Activated CD8-positive, alpha-beta memory T cell treated with anti-CD3 and anti-CD28 coated beads, Interleukin-2, amount 50 U/mL, for 48 hours (primary cell): ENCODE results near the gene ZACN.

Experiments
- DNase-seq: peaks from one replicate; pipeline ENCODE4 v3.0.0-alpha.2; 2020

The ZACN gene

DNA sequence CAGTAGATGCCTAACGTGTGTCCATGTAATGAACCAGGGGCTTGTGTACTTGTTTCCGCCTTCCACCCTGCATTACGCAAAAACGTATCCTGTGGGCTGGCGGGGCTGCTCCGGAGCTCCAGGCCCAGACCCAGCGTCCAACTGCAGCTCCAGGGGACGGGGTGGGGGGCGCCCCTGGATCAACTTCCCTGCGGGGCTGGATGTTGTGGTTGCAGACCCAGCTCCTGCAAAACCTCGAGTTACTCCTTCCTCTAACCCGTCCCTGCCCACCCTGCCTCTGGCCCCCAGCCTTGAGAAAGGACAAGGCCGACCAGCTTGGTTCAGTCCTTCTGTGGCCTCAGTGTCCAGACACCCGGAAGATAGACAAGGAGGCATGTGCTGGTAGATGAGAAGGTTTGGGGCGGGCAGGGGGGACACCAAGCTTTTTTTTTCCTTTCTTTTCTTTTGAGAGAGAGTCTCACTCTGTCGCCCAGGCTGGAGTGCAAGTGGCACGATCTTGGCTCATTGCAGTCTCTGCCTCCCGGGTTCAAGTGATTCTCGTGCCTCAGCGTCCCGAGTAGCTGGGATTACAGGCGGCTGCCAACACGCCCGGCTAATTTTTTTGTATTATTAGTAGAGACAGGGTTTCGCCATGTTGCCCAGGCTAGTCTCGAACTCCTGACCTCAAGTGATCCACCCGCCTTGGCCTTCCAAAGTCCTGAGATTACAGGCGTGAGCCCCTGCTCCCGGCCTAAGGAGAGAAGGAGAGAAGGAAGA, 25.3 kb downstream of the ZACN start:
- no peak for DNase-seq

DNA sequence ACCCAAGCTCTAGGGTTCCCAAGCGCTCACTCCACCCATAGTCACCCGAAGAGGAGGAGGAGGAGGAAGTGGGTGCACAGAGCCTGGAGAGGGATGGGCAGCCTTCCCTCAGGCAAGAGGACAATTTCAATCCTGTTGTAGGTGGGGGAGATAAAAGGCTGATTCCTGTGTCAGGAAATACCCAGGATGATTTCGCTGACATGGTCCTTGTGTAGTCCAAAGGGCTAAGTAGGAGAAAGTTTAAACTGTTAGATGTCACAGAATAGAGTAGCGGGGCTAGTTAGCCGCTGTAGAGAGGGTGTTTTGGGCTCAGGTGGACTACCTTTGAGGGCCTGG, 25.9 kb downstream of the ZACN start:
- no peak for DNase-seq

DNA sequence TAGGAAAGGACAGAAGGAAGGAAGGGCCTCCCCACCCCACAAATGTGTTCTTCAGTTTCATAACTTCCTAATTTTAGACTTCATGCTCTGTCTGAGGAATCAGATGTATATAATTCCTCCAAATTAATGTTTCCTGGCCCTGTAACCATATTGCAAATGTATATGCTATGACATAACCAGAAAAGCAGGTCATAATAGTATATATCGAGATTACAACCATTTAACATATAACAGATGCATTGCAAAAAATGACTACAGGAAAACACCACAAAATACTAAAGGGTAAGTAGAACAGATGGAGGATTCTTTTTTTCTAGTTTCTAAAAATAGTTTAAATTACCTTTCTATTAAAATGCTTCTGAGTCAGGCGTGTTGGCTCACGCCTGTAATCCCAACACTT, 27.7 kb downstream of the ZACN start:
- no peak for DNase-seq

DNA sequence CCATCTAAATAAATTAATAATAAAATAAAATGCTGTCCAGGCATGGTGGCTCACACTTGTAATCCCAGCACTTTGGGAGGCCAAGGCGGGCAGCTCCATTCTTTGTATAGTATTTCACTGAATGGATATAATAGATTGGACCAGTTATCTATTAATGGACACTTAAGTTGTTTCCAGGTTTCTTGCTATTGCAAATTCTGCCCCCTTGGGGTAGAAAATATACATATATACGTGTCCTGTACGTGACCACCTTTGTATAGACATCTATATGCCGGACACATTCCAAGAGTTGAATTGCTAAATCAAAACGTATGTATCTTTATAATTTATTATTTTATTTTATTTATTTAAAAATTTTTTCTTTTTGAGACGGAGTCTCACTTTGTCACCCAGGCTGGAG, 28.5 kb downstream of the ZACN start:
- no peak for DNase-seq

DNA sequence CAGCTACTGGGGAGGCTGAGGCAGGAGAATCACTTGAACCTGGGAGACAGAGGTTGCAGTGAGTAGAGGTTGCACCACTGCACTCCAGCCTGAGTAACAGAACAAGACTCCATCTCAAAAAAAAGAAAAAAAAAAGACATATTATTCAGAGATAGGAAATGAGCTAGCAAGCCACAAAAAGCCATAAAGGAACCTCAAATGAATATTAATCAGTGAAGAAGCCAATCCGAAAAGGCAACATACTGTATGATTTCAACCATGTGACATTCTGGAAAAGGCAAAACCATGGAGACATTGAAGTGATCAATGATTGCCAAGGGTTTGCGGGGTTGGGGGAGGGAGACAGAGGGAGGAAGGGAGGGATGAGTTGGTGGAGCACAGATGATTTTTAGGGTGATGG, 33.0 kb downstream of the ZACN start:
- no peak for DNase-seq

DNA sequence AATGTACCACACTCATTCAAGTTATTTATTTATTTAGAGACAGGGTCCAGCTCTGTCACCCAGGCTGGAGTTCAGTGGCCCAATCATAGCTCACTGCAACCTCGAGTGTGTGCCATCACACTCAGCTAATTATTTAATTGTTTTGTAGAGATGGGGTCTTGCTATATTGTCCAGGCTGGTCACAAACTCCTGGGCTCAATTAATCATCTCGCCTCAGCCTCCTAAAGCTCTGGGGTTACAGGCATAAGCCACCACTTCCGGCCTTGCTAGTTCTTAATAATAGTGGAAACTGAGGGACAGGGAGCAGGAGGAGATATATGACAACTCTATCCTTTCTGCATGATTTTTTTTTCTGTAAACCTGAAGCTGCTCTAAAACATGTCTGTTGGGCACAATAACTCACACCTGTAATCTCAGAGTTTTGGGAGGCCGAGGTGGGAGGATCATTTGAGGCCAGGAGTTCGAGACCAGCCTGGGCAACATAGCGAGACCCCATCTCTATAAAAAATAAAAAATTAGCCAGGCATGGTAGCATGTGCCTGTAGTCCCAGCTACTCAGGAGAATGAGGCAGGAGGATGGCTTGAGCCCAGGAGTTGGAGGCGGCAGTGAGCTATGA, 36.3 kb downstream of the ZACN start:
- no peak for DNase-seq

DNA sequence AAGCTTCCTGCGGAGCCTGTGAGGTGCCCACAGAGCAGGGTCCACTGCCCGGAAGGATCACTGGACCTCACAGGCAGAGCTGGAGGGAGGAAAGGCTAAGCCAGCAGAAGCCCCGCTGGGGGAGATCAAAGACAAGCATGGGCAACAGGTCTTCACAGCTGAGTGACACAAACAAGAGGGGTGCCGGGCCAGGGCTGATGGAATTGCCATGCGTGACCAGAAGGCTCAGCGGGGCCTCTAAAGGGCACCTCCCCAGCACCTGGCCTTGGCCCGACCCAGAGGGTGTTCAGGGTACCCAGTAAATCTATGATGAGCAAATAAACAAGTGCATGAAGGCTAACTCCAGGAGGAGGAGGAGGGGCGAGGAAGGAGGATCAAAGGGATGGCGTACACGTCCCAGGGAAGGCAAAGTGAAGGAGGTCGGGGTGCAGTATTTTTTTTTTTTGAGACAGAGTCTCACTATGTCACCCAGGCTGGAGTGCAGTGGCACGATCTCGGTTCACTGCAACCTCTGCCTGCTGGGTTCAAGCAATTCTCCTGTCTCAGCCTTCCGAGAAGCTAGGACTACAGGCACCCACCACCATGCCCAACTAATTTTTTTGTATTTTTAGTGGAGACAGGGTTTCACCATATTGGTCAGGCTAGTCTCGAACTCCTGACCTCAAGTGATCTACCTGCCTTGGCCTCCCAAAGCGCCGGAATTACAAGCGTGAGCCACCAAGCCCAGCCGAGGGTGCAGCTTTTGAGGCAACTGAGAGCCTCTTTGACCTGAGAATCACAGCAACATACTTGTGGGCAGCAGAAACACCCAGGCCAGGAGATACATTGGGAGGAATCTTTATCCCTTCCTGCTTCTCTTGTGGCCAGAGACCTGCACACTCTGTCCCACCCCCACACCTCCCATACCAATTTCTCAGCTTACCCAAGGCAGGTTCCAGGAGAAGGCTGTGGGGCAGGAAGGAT, 40.7 kb downstream of the ZACN start:
- DNase-seq: no peak

DNA sequence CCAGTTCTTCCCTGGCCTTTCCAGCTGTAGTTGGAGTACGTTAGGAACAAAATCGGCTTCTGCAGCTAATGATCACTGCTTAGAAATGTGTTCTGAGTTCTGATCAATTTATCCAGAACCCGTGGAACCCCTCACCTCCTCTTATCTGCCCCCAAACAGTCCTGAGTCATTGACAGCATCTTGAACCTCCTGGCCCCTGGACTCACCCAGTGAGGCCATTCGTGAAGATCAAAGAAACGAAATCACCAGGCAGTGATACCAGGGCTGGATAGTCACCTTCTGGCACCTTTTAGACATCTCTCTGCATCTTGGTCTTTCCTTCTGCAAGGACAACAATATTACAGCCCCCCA, 41.7 kb downstream of the ZACN start:
- DNase-seq: no peak

DNA sequence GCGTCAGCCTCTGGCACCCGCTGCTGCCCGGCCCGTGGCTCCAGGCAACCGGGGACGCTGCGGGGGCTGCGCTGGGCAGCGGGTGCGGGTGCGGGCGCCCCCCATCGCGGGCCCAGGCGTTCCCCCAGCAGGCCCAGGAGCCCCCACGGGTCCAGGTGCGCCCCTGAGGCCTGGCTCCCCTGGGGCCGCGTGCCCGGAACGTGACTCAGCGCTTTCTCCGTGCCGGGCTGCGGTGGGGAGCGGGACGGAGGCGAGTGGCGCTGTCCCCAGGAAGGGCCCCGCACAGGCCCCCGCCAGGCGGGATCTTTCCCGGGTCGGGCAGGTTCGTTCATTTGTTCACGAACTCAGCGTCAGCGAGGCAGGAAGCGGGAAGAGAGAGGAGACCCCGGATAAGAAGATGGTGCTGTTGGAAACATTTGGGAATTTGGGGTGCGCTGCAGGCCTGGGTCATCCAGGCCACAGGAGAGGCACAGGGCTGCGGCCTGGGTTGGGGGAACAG, 43.0 kb downstream of the ZACN start:
- DNase-seq: no peak

DNA sequence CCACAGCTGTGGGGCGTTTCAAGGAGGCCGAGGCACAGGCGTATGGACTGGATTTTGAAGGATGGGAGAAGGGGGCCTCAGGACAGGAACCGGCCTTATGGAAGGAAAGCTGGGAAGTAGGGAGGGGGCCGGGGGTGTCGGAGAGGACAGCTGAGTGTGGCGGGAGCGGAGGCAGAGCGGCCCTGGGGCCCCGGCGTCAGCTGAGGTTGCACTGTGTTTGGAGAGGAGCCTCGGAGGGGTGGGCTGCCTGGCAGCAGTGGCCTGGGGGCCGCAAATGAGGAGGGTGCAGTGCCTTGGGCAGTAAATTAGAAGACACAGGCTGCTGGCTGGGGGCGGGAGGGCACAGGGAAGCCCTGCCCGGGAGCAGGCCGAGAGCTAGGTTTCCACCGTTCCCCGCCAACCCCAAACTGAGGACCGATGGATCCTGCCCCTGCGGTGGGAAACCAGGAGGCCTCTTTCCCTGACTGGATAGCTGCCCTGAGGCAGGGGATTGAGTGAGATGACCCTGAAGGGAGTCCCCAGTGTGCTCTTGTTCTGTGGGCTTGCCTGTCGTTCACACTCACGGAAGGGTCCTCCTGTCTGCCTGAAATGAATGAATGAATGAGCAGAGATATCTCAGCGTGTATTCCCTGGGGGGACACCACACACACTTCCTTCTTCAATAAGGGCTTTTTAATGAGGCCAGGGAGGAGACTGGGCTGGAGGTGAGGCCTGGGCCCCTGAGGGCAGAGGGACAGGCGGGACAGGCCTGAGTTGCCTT, 43.6 kb downstream of the ZACN start:
- no peak for DNase-seq

DNA sequence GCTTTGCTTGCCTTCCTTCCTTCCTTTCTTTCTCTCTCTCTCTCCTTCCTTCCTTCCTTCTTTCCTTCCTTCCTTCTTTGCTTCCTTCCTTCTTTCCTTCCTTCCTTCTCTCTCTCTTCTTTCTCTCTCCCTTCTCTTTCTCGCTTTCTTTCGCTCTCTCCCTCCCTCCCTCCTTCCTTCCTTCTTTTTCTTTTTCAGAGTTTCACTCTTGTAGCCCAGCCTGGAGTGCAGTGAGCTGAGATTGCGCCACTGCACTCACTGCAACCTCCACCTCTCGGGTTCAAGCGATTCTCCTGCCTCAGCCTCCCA, 44.2 kb downstream of the ZACN start:
- no peak for DNase-seq

DNA sequence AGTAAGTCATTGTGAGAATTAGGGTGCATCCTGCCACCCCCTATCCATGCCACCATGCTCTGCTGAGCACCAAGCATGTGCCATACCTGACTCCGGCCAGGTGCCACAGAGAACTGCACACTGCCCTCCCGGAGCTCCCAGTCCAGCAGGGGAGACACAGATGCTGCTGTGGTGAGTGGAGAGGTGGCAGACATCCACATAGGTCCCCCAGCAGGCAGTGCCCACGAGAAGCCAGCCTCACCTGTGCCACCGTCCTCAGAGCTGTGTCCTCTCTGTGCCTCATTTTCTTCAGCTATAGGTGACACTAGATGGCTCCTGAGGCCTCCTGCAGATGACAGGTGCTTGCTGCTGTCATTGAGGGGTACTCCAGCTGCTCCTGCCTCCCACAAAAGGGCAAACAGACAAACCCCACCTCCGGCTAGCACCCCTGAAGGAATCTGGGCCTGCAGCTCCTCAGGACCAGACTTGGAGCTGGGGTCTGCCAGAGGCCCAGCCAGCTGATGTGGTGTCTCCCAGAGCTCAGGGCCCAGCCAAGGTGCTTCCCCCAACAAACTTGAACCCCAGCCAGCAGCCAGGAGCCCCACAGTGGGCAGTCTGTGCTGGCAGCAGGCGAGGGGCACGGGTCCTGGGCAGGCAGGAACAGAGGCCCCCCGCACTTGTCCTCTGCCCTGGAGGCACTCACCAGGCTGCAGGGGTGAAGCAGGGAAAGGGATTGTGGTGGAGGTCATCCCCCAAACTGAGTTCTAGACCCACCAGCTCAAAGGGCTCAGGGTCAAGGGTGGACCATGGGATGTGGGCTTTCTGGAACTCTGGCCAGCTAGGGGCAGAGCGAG, 45.0 kb downstream of the ZACN start:
- no peak for DNase-seq

DNA sequence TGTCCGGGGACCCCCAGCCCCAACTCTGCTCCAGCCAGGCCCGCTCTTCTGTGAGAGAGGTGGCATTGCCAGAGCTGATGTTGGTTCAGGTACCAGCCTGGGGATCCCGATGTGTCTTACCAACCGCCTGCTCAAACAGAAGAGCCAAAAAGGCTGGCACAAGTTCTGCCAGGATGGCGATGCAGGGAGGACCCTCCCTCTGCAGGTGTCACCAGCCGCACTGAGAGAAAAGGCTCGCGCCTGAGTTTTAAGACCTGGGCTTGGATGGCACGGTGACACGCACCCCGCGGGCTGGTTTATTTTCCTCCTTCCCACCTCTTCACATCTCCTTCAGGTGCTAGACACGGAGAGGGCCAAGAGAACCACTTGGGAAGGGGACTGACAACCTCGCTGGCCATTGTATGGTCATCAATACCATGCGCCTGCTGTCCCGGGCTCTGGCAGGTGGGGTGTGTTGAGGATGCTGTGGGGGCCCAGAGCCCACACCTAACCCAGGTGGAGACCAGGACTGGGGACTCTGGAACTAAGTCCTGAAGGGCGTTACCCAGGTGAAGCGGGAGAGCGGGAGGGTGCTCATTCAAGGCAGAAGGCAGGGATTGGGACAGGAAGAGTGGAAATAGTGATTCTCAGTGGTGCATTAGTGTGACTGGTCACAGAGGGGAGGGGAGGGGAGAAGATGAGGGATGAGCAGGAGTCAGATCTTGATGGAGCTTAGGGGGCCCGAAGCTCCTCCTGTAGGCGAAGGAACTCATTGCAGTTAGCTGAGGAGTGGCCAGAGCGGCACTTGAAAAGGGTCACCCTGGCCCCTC, 45.8 kb downstream of the ZACN start:
- no peak for DNase-seq

DNA sequence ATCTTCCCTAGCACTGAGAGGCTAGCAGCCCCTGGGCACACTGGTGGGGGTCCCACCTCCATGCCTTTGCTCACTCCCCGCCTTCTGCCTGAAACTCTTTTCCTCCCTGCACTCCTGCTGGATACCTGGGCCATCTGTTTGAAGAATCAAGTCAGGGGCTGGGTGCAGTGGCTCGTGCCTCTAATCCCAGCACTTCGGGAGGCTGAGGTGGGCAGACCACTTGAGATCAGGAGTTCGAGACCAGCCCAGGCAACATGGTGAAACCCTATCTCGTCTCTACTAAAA, 46.4 kb downstream of the ZACN start:
- DNase-seq: no peak

DNA sequence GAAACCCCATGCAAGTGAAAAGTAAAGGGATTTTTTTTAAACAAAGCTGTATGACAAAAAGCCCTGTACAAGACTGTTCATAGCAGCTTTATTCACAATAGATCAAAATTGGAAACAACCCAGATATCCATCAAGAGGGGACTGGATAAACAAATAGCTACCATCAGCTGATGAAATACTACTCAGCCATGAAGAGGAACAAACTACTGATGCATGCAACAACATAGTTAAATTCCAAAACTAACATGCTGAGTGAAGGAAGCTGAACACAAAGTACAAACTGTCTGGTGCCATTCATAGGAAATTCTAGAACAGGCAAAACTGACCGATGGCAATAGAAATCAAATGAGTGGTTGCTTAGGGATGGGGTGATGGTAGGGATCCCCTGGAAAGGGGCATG, 46.9 kb downstream of the ZACN start:
- DNase-seq: no peak

DNA sequence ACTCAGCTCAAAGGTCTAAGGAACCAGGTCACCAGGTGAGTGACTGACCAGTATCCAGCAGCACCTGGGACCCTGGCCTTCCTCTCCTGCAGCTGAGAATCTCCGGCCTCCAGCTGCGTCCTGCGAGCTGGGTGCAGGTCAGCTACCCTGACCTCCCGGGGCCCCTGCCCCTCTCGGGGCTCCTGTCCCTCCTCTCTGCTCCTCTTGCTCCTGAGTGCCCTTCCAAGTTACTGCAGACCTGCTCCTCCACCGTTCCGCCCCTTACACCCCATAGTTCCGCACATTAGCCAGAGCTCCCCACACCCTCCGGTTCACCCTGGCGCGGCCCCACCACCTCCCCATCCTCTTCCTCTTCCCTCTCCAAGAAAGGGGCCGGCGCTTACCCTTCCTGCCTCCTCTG, 51.5 kb downstream of the ZACN start:
- no peak for DNase-seq

DNA sequence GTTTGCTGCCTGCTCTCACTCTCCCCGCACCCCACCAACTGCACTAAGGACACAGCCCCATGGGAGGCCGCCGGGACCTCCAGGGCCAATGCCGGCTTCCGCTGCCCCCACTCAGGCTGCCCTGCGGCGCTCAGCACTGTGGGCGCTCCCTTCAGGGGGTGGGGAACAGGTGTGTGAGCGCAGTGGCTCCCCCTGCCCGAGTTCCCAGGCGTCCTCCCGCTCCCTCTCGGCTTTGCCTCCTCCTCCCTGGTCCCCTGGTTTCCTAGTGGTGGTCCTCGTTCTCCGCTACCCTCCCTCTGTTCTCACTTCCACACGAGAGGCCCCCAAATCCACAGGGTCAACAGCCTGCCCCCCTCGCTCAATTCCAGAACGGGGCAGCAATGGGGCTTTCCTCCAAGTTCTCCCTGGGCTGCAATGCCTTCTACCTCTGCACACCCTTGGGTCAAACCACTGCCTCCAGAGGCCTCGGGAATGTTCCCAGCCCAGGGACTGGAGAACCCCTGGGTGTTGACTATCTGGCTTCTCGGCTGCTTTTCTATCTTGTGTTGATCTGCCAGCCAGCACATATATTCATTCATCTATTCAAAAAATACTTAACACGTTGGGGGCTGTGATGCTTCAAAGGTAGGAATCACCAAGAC, 52.2 kb downstream of the ZACN start:
- DNase-seq: no peak

DNA sequence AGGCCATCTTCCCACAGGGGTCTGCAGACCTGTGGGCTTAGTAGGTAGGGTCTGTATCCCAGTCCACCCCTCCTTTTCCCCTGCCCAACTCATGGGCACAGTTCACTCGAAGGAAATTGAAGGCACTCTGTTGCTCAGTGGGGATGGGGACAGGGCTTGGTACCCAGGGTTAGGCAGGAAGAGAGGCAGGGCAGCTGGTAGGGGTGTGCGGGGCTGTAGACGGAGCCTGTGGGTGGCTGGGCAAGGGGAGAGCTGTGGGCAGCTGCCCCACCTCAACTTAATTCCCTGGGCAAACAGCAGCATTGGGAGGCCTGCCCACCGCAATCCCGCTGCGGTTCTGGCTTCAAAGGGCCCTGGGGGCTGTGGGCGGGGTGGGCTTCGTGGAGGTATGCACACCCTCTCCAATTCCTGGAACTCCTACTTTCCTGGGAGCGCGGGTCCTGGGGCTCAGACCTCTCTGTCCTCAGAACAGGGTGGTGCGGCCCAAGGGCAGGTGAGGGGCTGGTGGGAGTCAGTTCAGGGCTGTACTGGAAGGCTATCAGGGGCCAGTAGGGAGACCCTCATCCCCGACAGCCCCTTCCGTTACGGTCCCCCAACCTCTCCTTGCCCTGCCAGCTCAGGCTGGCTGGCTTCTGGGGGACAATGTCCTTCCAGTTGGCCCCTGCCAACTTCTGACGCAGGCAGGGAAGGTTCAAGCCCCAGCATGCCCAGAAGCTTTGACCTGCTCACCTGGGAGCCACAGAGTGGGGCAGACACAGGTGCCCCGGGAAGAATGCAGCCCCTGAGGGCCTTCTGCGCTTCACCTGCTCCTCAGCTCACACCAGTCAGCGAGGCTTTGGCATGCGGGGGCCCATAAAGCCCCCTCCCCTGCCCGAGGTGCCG, 53.0 kb downstream of the ZACN start:
- DNase-seq: no peak
